Activated CD8-positive, alpha-beta memory T cell treated with anti-CD3 and anti-CD28 coated beads, Interleukin-2, amount 50 U/mL, for 1 hour (primary cell): ENCODE measurements around the gene PACRG.

Experiments
- DNase-seq: peaks from one replicate; pipeline ENCODE4 v3.0.0-alpha.2; 2020; ENCODE audit errors: extremely low read depth

PACRG gene

DNA sequence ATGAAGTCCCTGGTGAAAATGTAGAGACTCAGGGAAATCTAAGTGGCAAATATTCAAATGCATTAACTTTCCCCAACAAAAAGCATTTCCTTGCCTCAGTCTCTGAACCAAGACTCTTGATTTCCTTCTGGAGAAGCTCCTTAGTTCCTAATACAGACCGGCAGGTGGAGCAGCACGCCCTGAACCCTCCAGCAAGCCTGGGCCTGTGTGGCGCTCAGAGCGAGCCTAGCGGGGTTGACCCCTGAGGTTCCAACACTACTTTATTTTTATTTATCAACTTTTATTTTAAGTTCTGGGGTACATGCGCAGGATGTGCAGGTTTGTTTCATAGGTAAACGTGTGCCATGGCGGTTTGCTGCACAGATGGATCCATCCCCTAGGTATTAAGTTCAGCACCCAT, 50.8 kb downstream of the PACRG start:
- DNase-seq: no peak

DNA sequence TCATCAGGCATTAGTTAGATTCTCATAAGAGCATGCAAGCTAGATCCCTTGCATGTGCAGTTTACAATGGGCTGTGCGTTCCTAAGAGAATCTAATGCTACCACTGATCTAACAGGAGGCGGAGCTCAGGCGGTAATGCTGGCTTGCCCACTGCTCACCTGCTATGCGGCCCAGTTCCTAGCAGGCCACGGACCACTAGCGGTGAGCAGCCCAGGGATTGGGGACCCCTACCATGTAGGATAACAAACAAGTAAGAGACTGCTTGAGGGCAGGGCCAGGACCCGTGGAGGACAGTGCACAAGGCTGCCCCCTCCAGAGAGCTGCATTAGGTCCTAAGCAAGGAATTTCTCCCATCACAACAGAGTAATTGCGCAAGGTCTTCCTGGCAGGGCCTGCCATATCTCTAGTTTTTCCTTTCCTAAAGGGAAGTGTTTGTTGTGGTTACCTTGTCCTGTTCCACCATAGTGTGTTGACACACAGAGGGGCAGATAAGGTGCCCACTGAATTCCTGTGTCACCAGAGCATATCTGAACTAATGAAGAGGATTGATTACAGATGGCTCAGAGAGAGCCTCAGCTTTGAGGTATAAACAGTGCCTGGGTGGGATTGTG, 58.0 kb downstream of the PACRG start:
- DNase-seq: no peak

DNA sequence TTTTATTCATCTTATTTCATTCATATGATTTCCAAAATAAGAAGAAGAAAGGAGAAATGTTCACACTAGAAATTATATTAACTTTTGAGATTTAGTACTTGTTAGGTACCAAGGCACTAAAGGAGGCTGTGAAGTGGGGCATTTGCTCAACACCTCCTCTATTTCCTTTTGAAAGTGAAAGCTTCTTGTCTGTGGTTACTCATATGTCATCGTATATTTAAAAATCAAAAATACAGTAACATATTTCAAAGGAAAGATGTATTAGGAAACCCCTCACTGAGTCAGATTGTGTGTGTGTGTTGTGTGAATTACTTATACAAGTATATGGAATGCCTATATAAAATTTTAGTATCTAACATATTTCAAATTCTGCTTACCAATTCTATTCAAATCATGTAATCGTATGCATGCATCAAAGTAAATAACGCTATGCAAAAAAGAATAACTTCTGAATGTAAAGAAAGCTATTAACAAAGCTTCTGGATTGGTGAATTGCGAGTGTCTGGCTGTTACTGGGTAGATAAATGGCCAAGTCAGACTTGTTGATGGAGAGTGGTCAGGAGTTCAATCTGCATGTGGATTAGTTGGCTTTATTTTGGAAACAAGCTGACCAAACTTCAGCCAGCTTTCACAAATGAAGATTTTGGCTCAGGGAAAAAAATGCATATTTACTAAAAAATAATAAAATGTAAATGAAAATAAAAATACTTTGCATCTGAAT, 70.9 kb downstream of the PACRG start:
- no peak for DNase-seq

DNA sequence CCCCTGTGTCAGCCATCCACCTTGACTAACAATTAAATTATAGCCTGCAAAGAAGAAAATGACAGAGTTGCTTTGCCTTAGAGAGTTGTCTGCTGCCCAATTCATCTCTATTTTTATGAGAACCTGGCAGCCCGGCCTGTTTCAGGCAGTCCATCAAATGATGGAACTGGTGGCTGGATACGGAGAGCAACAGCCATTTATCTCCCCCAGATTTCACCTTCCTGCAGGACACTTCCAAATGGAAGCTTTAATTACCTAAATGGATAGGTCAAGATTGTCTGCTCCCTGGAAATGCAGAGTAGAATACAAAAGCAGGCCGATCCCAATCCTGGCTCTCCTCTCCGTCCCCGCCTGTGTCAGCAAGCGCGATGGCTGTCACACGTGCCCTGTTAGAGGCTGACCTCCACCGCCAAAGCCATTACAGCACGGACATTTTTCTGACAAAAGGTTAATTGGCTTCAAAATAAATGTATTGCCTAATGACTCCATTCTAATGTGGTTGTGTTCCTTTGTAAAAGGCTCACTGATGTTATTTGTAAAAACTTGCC, 86.7 kb downstream of the PACRG start:
- DNase-seq: no peak

DNA sequence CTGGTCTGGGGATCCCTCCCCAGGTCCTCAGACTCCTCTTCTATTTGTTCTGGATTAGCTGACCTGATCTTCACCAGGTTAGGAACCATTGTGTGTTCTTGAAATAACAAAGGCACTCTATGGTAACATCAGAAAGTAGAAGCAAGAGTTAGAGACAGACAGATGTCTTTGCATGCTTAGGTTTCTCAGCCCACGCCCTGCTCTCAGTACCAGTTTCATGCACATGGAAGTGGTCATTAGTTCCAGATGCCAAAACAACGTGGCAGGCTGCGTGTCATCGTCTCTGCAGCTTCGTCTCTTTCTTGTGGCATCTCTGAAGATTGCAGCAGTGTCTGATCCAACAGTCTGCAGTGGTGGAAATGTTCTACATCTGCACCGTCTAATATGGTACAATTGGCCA, 89.4 kb downstream of the PACRG start:
- no peak for DNase-seq

GRCh38 chr6:162819284-162819683, 91.5 kb downstream of the PACRG start:
- DNase-seq: no peak

DNA sequence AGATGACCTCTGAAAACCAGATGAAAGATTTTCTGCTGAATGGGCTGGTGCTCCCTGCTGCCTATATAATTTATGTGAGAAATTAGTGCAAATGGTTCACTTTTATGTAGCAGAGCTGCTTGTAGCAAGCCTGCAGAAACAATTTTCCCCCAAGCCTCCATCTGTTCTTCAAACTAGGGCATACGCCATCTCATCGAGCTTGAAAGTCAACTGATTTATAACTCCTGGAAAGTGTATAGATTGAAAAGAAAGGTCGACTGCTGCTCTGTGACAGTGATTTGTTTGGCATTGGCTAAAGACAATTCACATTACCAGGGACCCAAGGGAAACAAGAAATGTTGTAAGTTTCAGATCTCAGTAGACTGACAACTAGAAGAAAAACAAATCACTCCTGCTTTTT, 93.3 kb downstream of the PACRG start:
- no peak for DNase-seq

DNA sequence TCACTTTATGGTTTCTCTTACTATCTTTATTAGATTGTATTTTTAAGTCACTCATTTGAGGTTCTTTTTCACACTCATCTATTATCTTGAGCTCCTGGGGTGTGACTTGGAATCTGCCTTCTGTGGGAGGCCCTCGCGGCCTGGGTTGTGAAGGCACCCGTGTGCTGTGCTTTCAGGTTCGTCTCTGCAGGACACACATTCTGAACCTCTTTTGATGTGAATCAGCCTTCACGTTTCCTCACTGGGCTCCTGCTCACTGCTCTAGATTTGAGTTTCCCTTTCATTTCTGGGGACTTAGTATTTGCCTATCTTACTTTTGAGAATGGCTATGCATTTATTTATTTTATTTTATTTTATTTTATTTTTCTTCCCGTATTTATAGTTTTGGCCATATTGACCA, 97.8 kb downstream of the PACRG start:
- no peak for DNase-seq

GRCh38 chr6:162829013-162829742, 101.4 kb downstream of the PACRG start:
- DNase-seq: no peak

DNA sequence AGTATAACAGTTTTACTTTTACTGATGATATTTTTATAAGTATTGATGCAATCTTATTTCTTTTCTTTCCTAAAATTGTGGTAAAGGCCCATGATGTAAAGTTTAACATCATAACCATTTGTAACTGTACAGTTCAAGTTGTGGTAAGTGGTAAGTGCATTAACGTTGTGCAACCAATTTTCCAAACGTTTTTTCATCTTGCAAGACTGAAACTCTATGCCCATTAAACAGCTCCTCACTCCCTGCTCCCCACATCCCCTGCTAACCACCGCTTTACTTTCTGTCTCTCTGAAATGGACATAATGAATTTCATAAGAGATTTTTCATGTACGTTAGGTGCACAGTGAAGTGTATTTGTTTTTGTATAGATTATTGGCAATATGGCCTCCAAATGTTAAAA, 106.0 kb downstream of the PACRG start:
- DNase-seq: no peak

DNA sequence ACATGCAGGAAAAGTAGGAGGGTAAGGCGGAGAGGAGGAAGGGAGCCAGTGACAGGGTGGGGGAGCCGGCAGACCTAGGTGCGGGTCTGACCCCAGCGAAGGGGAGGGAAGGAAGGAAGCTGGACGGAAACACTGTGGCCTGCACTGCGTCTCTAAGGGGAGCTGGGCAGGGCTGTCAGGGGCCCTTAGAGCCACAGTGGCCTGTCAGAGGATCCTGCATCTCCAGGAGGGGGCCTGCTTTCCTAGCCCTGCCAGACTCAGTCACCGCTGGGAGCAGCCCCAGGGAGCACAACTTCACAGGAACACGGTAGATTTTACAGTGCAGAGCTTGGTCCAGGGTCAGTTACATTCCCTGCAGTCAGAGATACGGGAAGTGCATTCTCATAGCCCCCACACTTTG, 118.2 kb downstream of the PACRG start:
- no peak for DNase-seq

- no peak for DNase-seq
These were observed 118.9 kb downstream of the PACRG start for GRCh38 chr6:162846723-162847122.

DNA sequence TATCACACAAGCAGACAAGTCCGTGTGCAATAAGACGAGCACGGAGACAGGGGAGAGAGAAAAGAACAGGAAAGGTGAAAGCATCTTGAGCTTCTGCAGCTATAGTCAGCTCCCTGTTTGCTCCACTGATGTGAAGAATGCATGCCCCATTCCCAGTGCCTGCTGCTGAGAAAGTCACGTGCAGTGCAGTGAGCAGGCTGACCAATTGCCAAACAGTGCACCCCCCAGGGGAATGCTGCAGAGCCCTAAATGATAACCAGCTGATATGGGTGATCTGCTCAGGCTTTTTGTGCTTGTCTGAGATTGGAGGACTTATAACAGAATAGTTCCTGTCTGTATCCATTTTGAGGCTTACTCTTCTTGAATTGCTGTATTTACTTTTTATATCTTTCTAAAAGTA, 121.5 kb downstream of the PACRG start:
- no peak for DNase-seq

GRCh38 chr6:162852192-162852591, 124.4 kb downstream of the PACRG start:
- DNase-seq: no peak

- no peak for DNase-seq
These were observed 125.2 kb downstream of the PACRG start for GRCh38 chr6:162852840-162853577.

GRCh38 chr6:162854228-162854627, 126.5 kb downstream of the PACRG start:
- no peak for DNase-seq

GRCh38 chr6:162854734-162855191, 127.0 kb downstream of the PACRG start:
- no peak for DNase-seq

DNA sequence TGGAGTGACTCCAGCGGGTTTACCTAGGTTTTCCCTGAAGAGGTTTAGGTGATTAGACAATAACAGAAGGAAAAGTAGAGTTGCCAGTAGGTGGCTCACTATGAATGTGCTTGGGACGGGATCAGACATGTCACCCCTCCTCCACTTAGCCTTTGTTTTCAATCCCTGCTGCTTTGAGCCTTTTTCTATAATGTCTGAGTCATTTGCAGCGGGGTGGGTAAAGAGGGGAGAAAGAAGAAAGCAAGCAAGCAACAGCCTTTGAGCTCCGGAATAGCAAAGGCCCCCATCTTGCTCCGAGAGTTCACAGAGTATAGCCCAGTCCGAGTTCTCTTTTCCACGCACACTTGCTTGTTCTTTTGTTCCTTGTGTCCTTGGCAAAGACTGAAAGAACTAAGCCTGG, 129.1 kb downstream of the PACRG start:
- no peak for DNase-seq

- no peak for DNase-seq
These were observed 129.6 kb downstream of the PACRG start for GRCh38 chr6:162857326-162857725.

DNA sequence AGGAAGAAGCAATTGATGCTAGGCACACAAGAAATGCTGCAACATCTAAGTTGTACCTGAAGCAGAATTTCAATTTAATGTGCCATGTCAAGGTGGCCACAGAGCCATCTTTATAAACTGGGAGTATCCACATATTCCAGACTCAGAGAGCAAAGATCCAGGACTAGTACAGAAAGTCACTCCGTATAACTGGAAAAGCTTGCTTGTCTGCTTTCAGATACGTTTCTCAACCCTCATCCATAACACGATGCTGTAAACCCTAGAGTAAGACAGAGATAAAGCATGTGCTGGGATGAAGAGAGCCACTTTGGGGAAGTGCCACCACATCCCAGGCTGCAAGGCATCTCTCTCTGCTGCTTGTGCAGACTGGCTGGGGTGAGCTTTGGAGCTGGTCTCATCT, 134.7 kb downstream of the PACRG start:
- DNase-seq: no peak

GRCh38 chr6:162862941-162863340, 135.2 kb downstream of the PACRG start:
- no peak for DNase-seq

GRCh38 chr6:162863821-162864220, 136.0 kb downstream of the PACRG start:
- no peak for DNase-seq
